Measurements from ENCODE around the gene C10orf71.

The C10orf71 gene

DNA sequence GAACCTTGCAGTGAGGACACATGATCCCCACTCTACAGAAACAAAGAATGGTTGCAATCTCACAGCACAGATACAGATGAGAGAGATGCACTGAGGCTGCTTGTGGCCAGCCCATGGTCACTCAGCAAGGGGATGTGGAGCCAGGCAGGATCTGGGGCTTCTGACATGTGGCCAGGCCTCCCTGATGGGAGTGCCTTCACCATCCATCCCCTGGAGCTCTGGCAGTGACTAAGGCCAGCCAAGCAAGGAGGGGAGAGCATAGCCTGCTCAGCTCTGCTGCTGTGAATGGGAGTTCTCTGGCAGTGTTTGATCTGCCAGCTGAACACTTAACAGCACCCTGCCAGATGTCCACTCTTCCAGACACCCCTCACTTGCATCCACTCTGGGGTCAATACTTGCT, 19.8 kb downstream of the C10orf71 start:
- no peak for DNase-seq

DNA sequence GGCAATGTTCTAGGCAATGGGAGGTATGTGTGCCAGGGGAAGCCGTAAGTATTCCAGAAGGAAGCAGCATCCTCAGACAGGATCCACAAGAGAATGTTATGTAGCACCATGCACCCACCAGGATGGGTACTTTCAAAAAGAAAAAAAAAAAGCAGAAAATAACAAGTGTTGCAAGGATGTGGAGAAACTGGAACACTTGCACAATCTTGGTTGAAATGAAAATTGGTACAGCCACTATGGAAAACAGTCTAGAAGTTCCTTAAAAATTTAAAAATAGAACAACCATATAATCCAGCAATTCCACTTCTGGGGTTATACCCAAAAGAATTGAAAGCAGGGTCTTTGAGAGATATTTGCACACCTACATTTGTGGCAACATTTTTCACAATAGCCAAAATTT, 20.2 kb downstream of the C10orf71 start:
- DNase-seq = no peak

DNA sequence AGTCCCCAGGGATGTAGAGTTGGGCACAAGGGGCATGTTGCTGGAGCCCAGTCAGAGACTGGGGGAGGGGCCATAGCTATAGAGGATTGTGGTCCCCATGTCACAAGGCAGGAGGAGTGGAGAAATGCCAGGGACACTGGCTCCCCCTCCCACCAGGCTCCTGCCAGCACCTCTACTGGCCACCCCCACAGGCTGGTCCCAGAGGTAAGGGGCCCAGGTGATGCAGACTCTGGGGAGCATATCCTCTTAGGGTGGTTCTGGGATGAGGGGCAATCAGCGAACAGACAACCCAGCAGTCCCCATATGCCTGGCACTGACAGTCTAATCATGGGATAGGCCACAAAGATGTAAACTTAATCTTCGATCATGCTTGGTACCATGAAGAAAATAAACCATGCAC, 21.2 kb downstream of the C10orf71 start:
- no peak for DNase-seq

DNA sequence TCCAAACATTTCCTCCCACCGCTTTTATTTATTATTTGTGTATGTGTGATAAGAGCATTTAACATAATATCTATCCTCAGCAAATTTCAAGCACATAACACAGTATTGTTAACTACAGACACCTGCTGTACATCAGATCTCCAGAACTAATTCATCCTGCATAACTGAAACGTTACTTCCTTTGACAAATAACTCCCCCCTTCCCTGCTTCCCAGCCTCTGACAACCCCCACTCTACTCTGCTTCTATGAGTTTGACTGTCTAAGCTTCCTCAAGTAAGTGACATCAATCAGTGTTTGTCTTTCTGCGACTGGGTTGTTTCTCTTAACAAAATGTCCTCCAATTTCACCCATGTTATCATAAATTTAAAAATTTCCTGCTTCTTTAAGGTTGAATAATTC, 22.1 kb downstream of the C10orf71 start:
- no peak for DNase-seq

DNA sequence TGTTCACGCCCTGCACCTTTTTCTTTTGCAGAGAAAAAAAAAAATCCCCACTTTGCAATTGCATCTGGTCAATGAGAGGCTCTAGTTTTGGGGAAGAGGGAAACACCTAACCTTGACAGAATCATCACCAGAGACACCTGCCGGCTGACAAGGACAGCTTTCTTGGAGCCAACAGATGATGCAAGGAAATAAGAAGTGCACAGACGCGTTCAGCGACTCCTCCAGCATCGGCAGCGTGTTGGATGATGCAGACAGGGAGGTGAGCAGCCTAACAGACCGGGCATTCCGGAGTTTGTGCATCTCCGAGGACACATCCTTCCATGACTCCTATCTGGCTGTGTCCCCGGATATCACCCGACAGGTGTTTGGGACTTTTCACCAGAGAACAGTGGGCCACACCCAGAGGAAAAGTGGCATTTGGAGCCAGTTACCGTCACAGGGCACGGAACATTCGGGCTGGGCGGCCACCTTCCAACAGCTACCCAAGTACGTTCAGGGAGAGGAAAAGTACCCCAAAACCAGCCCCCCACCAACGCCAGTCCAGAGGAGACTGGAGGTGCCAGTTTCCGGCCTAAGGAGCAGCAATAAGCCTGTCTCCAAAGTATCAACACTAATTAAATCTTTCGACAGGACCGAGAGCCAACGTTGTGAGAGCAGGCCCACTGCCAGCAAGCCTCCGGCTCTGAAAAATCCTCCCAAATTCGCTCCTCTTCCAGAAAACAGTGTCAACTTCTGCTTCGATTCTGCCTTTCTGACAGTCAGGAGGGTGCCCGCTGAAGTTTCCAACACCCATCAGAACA, 23.6 kb downstream of the C10orf71 start:
- DNase-seq = no peak

DNA sequence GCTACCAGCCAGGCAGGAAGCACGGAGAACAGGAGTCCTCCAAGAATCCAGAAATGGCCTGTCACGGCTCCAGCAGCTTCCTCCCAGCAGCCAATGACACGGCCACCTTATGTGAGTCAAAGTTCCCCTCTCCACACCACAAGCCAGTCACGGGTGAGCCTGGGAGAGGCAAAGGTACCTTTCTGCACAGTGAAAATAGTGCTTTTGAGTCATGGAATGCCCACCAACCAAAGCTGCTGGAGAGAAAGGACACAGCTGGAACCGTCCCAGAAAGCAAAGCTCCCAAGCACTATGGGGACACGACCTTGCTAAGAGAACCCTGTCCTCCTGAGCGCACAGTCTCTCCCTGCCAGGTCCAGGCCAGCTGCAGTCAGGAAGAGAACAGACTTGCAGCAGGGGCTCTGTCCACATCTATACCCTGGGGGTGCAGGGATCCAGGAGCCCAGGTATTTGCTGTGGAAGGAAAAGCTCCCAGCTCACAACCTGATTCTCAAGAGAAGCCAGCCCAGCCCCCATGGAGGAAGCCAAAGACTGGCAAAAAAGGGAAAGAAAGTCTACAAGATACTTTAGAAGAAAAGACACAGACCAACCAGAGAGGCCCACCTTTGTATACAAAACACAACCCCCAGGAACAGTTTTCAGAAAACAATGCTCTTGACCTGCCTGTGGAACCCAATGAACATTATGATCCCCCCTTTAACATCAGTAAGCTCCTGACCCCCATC, 24.4 kb downstream of the C10orf71 start:
- DNase-seq = no peak

DNA sequence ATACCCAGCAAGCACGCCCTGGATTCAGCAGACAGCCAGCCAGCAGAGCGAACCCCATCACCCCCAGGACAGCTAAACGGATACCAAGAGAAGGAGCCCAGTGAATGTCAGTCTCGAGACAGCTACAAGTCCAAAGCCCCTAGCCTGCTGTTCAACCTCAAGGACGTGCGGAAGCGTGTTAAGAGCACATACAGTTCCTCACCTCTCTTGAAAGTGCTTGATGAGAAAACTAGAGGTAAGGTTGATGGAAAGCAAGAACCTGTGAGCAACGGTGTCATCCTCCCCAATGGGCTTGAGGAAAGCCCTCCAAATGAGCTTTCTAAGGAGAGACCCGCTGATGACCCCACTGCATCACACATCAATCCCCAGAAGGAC, 24.9 kb downstream of the C10orf71 start:
- DNase-seq = no peak

DNA sequence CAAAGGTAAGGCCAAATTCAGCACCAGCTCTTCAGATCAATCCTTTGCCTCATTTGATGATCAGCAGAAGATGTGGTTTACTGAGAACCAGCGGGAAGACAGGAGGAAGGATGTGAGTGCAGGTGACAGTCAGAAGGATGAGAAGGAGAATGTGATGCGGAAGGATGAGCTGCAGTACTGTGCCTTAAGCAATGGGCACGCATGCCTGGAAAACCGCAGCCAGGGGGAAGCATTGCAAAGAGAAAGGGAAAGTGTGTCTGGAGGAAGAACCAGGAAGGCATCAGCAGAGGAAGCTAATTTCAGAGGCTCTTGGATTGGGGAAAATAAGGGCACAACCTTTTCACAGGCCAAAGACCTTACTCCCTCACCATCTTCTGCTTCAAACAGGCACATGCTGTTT, 25.7 kb downstream of the C10orf71 start:
- DNase-seq = no peak

DNA sequence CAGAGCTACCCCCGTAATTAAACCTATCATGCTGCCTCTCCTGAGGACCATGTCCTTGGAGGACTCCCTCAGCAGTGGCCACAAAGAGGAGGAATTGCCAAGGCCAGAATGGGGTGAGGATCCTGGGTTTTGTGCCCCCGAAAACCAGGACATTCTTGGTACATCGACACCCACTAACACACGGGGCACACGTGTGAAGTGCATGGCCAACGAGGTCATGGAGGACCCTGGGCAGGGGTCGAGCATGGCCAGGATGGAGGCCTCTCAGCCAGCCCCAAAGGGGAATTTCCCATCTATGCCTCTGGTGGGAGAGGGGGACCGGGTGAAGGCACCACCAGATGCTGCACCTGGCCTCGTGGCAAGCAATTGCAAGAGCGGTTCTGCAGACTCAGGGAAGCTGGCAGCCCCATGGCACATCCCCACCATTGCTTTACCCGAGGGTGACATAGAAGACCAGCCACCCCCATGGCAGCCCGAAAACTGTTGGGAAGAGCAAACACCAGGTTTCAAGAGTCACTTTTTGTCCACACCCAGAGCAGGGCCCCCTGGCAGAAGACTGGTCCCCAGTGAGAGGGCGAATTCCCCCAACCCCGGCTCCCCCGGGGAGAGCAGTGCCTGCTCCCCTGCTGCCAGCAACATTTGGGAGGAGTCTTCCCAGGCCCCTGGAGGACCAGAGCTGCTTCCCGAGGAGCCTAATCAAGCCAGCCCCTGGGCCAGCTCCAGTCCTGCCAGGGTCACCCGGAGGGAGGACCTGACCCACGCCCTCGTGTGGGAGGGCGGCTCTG, 26.4 kb downstream of the C10orf71 start:
- DNase-seq = no peak

DNA sequence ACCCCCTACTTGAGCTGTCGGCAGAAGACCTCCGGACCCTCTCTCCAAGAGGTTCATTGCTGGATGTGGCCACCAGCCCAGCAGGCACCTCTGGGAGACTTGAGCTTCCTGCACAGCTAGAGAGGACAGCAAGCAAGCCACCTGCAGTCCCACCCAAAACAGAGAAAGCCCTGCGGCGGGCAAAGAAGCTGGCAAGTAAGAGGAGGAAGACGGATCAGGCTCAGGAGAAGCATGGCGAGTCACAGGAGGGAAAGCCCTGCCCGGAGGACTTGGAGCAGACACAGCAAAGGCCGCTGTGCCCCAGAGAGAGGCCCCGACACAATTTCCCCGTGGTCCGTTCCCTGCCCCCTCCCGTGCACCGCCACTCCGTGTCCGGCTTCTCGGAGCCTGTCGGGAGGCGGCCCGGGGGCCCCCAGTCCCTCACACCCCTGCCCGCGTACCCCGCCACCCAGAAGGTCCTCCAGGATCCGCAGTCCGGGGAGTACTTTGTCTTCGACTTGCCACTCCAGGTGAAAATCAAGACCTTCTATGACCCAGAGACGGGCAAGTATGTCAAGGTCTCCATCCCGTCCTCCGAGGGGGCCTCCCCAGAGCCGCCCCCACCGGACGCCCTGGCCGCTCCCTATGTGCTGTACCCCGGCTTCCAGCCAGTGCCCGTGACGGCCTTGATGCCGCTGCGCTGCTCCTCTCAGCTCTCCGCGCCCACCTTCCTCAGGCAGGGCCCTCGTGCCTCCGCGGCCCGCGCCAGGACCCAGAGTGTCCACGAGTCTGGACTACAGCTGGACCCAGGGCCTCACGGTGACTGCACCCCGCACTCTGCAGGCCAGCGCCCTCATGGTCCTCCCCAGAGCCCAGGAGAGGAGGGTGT, 27.2 kb downstream of the C10orf71 start:
- DNase-seq = no peak

DNA sequence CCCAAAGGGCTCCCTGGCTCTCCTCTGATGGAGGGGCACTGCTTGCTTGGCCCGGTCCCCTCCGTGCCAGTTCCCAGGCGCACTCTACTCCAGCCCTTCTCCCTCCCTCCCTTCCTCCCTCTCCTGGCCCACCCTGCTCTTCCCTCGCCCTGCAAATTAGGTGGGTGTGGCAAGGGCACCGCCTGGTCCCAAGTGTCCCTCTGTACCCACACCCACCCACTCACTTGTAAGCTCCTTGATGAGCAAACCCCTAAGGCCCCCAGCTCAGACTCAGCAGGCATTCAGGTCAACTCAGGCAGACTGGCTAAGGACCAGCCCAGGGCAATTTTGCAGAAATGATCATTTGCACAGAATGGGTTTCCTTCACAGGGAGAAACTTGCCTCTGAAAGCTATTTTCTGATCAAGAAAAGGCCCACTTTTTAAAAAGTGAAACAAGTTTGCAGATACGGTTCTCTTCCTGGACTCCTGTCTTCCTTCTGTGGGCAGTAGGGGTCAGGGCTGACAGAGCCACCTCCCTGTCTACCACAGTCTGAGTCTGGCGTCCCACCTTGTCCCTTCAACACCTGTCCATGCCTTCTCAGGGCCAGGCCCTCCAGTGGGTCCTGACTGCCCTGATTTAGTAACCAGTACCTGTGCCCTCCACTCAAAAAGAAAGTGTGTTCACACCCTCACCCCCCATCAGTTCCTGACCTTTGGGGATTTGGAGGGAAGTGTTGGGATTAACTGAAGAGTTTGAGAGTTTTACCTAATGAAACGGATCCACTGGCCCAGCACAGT, 28.3 kb downstream of the C10orf71 start:
- no peak for DNase-seq

DNA sequence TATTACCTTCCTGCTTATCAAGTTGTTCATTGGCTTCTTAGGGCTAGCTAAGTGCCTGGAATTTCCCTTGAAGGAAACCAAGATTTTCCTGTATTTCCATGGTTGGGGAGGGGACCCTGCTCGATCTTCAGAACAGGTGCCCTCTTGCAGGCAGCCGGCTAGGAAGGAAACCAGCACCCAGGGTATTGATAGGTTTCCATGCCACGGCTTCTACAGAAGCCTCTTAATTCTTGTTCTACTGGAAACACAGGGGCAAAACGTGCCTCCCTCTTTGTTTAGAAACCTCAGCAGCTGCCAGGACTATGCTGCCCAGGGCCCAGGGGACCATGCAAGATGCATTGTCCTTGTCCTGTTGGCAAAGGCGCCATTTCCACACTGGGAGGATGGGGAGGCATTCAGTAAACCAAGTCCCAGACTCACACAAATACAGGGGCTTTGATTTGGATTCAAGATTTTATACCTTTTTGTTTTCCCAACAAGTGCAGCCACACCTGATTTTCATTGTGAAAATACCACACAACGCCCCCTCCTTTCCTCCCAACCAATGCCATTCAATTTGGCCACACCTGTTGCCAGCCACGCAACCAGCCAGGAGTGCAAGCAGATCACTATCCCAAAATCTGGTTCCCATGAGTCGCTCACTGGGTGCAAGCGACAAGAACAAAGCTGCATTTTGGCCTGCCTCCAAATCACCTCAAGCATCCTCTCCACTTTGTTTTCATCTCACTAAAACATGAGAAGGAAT, 29.6 kb downstream of the C10orf71 start:
- DNase-seq = no peak

DNA sequence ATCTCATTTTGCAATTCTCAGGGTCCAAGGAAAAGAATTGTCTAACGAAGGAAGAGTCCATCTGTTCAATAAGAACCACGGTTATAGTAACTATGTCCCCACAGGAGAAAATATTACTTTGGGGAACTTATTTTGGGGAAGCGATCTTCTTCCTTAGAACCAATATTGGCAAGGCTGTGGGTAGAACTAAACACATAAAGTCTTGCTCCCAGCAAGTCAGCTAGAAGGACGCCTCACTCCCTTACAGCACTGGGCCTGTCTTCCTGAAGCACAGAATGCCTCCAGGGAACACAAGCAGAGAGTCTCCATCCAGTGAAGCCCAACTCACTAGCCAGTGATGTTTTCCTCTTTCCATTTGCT, 30.2 kb downstream of the C10orf71 start:
- no peak for DNase-seq

DNA sequence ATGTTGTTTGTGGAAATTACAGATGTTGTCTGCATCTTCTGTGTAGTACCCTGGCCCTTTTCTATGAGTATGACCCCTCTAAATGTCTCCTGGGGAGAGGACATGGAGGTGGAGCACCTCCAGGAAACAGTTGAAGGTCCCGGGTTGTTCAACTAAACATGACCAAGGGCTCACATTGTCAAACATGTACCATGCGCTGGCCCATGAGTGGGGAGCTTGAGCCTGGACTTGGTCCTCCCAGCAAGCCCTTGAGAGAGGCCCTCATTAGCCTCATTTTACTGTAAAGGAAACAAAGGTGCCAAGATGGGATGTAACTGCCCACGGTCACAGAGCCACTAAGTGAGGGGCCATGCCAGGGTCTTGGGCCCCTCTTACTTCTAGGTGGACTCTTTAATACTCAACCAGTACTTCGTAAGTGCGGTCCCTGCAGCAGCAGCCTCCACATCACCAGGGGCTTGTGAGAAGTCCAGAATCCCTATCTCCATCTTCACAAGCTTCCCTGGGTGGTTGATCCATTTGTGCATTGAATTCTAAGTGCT, 31.2 kb downstream of the C10orf71 start:
- DNase-seq = no peak

DNA sequence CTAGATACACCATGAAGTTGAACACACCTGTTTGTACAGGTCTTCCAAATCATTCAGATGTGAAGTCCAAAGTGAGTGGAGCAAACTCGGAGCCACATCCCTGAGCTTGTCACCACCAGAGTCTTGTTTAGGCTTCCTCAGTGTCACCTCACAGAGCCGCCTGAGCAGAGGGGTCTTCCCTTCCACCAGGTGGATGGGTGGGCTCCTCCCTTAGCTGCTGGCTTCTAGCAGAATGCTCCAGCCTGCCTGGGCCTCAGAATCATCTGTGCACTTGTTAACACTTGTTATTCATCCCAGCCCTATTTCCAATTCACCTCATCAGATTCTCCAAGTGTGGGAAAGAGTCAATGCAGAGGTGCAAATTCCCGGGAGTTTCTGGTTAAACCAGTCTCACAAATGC, 32.5 kb downstream of the C10orf71 start:
- no peak for DNase-seq

DNA sequence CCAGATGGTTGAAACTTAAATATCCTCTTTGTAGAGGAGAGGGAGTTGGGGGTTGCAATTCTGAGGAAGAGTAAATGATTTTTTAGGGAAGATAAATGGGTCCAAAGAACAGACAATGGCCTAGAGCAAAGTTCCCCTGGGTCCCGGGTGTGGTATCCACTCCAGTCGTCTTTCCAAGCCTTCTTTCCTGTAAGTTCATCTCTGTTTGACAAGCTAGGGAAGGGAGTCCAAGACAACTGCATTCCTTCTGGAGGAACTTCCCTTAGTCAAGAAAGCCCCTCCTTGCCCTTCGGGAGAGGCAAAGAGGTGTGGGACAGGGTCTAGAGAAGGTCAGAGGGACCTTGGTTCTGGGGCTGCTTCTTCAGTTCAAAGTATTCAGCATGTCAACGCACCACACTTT, 33.4 kb downstream of the C10orf71 start:
- no peak for DNase-seq

DNA sequence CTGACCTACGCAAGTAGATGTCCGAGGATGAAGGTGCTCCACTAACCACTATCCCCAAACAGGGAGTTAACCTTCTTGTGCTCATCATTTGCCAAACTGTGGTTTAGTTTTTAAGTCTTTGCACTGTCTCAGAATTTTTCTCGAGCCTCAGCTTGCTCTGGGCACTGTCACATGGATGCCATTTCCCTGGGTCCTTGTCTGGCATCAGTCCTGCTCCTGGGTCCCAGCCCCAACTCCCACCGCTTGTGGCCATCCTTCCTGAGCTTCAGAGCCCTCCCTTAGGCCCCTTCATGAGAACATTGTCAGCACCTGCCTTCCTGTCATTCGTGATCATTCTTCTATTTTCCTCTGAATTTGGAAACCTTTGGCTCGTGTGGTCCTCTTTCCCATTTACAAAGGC, 33.8 kb downstream of the C10orf71 start:
- no peak for DNase-seq

DNA sequence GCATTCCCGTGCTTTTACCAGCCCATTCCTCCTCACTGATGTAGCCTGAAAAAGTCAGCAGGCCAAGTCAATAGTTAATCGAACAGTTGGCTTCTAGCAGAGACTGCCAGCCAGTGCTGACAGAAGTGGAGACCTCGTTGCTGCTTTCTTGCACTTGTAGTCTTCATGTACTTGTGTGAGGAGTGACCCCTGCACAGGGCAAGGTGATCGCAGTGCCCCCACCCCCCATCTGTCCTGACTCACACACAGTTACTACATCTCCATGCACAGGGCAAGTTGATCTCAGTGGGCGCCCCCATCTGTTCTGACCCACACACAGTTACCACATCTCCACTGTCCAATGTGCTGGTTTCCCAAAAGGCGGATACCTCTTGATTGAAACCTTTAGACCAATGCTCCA, 34.2 kb downstream of the C10orf71 start:
- no peak for DNase-seq

DNA sequence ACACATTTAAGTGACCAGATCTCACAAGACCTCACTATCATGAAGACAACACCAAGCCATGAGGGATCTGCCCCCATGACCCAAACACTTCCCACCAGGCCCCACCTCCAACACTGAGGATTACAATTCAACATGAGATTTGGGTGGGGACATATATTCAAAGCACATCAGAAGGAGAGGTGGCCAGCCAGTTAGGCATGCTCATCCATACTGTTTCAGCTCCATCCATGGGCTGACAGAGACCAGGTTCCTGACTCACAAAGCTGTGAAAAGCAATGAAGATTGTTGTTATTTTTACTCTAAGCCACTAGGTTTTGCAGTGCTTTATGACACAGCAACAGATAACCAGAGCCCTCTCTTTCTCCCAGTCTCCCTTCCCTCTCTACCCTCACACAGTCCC, 36.0 kb downstream of the C10orf71 start:
- no peak for DNase-seq

DNA sequence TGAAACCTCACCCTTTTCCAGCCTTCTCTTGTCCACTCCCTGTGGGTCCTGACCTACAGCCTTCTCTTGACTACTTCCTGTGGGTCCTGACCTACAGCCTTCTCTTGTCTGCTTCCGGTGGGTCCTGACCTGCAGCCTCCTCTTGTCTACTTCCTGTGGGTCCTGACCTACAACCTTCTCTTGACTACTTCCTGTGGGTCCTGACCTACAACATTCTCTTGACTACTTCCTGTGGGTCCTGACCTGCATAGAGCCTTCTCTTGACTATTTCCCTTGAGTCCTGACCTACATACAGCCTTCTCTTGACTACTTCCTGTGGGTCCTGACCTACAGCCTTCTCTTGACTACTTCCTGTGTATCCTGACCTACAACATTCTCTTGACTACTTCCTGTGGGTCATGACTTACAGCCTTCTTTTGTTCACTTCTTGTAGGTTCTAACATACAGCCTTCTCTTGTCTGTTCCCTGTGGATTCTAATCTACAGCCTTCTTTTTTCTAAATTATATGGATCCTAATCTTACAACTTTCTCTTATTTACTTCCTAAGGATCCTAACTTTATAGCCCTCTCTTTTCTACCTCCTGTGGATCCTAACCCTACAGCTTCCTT, 36.5 kb downstream of the C10orf71 start:
- no peak for DNase-seq

DNA sequence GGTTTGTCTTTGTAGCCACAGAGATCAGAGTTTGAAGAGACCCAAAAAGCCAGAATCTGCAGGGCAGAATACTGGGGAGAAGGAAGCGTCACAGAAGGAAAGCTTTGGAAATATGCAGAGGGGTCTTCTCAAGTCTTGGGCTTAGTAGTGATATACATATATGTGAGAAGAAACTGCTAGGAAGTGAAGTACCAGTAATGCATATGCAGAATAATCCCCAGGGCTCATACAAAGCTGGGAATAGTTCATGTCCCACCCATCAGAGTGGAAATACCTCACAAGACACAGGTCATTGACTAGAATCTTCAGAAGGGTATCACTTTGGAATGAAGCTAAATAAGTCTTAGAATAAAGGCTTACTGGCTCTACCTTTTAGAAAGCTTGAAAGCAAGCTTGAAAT, 39.6 kb downstream of the C10orf71 start:
- DNase-seq = no peak

Measured in NCI-H1092 (cell line).